GM12878 (cell line): Measurements from ENCODE around the gene GNAZ. TPM values are rescaled to one million over a fixed set of nuclear protein-coding genes. Genes with fewer than 3 reads are reported as not detected.

ENCODE experiments used
- BRCA1 ChIP-seq: IDR thresholded peaks from 2 replicates; pipeline ENCODE4 v1.6.1; 2011; ENCODE audit warnings: low read depth, low read length, improper control_type of control experiment
- EED ChIP-seq: sonication (generic); IDR thresholded peaks from 2 replicates; pipeline ENCODE4 v1.6.1; 2016; ENCODE audit warnings: antibody characterized with exemption, low read depth
- GABPA ChIP-seq: IDR thresholded peaks from 2 replicates; pipeline ENCODE4 v1.6.1; 2014; ENCODE audit warnings: antibody characterized with exemption, low read depth, mild to moderate bottlenecking, inconsistent platforms
- MXI1 ChIP-seq: fragments of 150-350 bp; IDR thresholded peaks from 2 replicates; pipeline ENCODE4 v1.6.1; 2011; ENCODE audit warnings: low read depth, mild to moderate bottlenecking, inconsistent platforms, low read length, improper control_type of control experiment
- NRF1 ChIP-seq: conservative IDR thresholded peaks from 2 replicates; pipeline ENCODE4 v1.6.1; 2011; ENCODE audit warnings: mild to moderate bottlenecking, low read depth, low read length, improper control_type of control experiment
- RUNX3 ChIP-seq: IDR thresholded peaks from 2 replicates; pipeline ENCODE4 v1.6.1; 2012; ENCODE audit warnings: low read length, inconsistent platforms
- YY1 ChIP-seq: IDR thresholded peaks from 2 replicates; pipeline ENCODE4 v1.6.1; 2011; ENCODE audit warnings: low read depth, mild to moderate bottlenecking, low read length
- polyA plus RNA-seq, 11 experiments: library from polyadenylated mRNA; depleted of rRNA in 4 of 11; unstranded in 6 of 11; stranded (reverse) in 5 of 11; fragments of >200 nt; fragmentation: Nextera tagmentation in 4 of 11; fragmentation: Illumina TruSeq in 1 of 11; extraction: Ambion mirVana in 4 of 11; extraction: Trizol in 1 of 11; gene quantifications; 1 replicate in 1 of 11; 2 replicates in 10 of 11; pipeline versions ENCODE4 v1.2.1 to v1.2.3, GENCODE V29; 2011 to 2016; ENCODE audit warnings: inconsistent platforms in 2 of 11, missing spikeins in 2 of 11, low read depth in 1 of 11
- total RNA-seq, 4 experiments: library from RNA; depleted of rRNA in 3 of 4; stranded (reverse); fragments of >200 nt in 3 of 4; fragmentation: Illumina TruSeq in 1 of 4; extraction: Trizol in 1 of 4; gene quantifications; 2 replicates each; pipeline versions ENCODE4 v1.2.1 to v1.2.3, GENCODE V29; 2013 to 2021
- TF ChIP-seq, protein P1 (sequence below): fragments of 450-650 bp; IDR thresholded peaks from 2 replicates; pipeline ENCODE4 v1.6.1; 2016; ENCODE audit warnings: mild to moderate bottlenecking
- TF ChIP-seq, protein P2 (sequence below): IDR thresholded peaks from 2 replicates; pipeline ENCODE4 v1.6.1; 2011; ENCODE audit warnings: low read depth, mild to moderate bottlenecking, low read length, moderate library complexity, borderline replicate concordance; ENCODE audit errors: extremely low read depth
- TF ChIP-seq, protein P3 (sequence below): IDR thresholded peaks from 2 replicates; pipeline ENCODE4 v1.6.1; 2012; ENCODE audit warnings: low read depth, low read length, improper control_type of control experiment
- TF ChIP-seq, protein P4 (sequence below): IDR thresholded peaks from 2 replicates; pipeline ENCODE4 v1.6.1; 2012; ENCODE audit warnings: mild to moderate bottlenecking, low read depth, low read length

Gene GNAZ
- total and polyA plus RNA-seq, 10 of the 15 experiments (the other 5 are each of a cell fraction or from before 2014, with no cell fraction given) = 0.09 to 1.0 (median 0.44) TPM; not detected in 1

DNA sequence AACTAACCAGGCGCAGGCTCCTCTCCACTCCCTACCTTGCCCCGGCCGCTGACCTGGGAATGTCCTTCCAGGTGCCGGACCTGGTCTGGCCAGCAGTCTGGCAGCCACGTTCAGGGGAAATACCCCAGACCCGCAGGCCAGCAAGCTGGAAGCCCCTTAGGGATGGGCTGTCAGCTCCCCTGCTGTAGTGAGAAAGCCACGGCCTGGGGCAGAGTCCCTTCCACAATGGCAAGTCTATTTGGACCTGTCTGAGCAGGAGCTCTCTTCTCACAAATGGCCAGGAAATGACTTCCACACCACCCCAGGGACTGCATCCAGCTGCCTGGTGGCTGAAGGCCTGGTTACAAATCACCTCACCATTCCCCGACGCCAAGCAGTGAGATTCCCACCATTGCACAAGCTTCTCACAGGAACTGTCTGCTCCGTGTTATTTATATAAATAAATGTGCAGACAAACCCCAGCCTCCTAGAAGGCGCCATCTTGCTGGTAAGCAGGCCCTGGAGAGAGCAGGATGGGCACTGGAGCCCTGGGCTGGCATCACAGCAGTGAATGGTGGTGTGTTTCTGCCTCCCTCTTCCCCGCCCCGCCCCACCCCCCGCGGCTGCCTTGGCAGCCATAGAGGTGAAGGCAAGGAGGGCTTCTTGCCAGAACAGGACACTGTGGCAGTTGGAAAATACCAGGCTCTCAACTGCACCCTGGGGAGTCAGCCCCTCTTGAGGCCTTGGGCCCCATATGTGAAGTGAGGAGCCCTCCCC lies 47.8 kb downstream of the GNAZ start (continued):
- TF ChIP-seq, protein P1, sequence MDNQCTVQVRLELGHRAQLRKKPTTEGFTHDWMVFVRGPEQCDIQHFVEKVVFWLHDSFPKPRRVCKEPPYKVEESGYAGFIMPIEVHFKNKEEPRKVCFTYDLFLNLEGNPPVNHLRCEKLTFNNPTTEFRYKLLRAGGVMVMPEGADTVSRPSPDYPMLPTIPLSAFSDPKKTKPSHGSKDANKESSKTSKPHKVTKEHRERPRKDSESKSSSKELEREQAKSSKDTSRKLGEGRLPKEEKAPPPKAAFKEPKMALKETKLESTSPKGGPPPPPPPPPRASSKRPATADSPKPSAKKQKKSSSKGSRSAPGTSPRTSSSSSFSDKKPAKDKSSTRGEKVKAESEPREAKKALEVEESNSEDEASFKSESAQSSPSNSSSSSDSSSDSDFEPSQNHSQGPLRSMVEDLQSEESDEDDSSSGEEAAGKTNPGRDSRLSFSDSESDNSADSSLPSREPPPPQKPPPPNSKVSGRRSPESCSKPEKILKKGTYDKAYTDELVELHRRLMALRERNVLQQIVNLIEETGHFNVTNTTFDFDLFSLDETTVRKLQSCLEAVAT = no peak
- TF ChIP-seq, protein P2, sequence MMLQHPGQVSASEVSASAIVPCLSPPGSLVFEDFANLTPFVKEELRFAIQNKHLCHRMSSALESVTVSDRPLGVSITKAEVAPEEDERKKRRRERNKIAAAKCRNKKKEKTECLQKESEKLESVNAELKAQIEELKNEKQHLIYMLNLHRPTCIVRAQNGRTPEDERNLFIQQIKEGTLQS = no peak
- TF ChIP-seq RUNX3 = no peak
- no peak for TF ChIP-seq YY1
- TF ChIP-seq, protein P3, sequence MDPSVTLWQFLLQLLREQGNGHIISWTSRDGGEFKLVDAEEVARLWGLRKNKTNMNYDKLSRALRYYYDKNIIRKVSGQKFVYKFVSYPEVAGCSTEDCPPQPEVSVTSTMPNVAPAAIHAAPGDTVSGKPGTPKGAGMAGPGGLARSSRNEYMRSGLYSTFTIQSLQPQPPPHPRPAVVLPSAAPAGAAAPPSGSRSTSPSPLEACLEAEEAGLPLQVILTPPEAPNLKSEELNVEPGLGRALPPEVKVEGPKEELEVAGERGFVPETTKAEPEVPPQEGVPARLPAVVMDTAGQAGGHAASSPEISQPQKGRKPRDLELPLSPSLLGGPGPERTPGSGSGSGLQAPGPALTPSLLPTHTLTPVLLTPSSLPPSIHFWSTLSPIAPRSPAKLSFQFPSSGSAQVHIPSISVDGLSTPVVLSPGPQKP = no peak
- no peak for TF ChIP-seq EED
- TF ChIP-seq MXI1 = no peak
- TF ChIP-seq, protein P4, sequence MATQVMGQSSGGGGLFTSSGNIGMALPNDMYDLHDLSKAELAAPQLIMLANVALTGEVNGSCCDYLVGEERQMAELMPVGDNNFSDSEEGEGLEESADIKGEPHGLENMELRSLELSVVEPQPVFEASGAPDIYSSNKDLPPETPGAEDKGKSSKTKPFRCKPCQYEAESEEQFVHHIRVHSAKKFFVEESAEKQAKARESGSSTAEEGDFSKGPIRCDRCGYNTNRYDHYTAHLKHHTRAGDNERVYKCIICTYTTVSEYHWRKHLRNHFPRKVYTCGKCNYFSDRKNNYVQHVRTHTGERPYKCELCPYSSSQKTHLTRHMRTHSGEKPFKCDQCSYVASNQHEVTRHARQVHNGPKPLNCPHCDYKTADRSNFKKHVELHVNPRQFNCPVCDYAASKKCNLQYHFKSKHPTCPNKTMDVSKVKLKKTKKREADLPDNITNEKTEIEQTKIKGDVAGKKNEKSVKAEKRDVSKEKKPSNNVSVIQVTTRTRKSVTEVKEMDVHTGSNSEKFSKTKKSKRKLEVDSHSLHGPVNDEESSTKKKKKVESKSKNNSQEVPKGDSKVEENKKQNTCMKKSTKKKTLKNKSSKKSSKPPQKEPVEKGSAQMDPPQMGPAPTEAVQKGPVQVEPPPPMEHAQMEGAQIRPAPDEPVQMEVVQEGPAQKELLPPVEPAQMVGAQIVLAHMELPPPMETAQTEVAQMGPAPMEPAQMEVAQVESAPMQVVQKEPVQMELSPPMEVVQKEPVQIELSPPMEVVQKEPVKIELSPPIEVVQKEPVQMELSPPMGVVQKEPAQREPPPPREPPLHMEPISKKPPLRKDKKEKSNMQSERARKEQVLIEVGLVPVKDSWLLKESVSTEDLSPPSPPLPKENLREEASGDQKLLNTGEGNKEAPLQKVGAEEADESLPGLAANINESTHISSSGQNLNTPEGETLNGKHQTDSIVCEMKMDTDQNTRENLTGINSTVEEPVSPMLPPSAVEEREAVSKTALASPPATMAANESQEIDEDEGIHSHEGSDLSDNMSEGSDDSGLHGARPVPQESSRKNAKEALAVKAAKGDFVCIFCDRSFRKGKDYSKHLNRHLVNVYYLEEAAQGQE = no peak
- no peak for TF ChIP-seq NRF1
- no peak for TF ChIP-seq GABPA
- TF ChIP-seq BRCA1 = no peak
